C1 segment of cervical spinal cord (tissue), 14 donors: Measurements from ENCODE around the gene C16orf74.

Experiments used
- DNase-seq, 14 donors: peaks; one replicate each; lab custom pipeline; 2025; lab: John Stamatoyannopoulos, UW

Gene C16orf74

DNA sequence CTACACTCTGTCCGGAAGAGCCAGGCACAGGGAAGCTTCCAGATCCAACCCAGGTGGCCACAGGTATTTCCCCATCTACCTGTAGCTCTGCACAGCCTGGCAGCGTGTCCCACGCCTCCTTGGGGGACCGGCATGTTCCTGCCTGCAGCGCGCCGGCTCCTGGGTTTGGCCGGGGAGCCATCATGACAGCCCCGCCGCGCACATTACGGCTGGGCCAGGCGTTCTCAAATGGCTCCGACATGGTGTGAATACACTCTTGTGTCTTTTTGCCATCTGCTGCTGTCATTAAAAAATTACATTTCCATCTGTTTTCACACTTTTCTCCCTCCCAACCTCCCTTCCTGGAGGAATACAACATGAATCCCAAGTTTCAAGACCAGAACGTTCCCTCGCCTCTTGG is 54.1 kb downstream of the C16orf74 start:
- peak in 1 of 14 donors; percentile 58 for DNase-seq

DNA sequence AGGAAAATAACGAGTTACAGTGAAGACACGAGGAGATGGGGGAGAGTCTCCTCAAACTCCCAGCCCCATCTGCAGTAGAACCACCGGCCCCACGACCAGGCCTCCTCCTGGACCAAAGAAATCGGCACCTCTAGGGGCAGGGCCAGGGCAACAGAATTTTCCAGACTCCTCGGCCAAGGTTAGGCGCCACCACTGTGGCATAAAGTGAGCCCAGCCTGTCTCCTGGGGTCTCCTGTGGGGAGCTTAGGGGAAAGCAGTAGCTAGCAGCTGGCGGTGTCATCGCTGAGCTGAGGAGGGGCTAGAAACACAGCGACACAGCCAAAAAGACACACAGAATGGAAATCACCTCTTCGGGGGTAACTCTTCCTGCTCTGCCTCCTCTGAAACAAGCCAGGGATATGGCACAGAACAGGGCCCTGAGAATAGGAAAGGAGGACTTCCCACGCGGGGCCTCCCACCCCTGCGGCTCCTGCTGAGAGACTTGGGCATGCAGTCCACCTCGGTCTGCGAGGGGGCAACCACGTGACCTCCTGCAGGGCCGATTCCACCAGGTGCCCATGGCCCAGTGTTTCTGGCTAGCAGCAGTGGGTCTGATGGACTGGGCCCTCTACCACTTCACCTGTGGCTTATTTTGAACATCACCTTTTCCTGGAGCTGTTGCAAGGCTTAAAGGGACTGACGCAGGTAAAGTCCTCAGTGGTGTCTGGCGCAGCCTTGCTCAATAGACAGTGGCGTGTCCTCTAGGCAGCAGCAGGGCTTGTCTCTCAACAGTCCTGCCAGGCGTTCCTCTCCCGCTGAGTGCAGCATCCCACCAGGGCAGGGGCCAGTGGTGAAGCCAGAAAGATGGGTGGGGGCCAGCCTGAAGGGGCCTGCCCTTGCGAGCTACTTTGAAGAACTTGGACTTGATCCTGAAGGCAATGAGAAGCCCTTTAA is 55.4 kb downstream of the C16orf74 start:
- no peak for DNase-seq

- no peak for DNase-seq
Measured at GRCh38 chr16:85690469-85691064, 60.3 kb downstream of the C16orf74 start.

DNA sequence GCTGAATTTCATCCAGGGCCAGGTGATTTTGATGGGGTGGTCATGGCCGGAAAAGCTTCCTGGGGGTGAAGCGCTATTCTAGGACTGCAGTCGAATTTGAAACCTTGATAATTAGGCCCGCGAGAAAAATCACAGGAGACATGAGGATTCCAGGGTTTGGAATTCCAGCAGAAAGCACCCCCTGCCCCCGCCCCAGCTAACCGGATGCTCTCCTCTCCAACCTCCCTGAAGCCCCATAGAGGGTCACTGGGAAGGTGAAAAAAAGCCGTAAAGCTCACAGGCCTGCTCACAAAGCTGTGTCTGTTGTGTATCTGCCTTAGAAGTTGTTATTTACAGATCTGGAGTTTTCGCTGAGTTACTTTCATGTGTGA is 61.0 kb downstream of the C16orf74 start:
- DNase-seq, result no peak

DNA sequence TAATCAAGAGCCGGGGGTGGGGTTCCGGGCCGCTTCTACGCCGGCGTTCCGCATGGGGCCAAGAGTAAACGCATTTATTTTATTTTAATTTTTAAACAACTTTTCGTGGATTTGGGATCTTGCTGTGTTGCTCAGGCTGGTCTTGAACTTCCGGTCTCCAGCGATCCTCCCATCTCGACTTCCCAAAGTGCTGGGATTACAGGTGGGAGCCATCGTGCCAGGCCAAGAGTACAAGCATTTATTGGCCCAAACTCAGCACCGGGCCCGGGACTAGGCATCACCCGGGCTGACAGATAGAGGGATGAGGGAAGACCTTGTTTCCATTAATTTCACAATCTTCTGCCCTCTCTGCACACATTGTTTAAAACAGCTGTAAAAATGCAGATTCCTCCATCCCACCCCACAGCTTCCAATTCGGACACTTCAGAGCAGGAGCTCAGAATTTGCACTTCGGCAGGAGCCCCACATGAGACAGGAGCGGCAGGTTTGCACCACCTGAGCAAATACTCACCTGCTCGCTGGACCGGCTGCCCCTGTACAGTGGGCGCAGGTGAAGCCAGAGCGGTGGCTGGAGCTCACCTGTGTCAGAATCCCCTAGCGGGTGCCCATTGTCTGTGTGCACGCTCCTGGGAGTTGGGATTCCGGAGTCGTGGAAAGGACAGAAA is 61.5 kb downstream of the C16orf74 start:
- DNase-seq, result no peak

DNA sequence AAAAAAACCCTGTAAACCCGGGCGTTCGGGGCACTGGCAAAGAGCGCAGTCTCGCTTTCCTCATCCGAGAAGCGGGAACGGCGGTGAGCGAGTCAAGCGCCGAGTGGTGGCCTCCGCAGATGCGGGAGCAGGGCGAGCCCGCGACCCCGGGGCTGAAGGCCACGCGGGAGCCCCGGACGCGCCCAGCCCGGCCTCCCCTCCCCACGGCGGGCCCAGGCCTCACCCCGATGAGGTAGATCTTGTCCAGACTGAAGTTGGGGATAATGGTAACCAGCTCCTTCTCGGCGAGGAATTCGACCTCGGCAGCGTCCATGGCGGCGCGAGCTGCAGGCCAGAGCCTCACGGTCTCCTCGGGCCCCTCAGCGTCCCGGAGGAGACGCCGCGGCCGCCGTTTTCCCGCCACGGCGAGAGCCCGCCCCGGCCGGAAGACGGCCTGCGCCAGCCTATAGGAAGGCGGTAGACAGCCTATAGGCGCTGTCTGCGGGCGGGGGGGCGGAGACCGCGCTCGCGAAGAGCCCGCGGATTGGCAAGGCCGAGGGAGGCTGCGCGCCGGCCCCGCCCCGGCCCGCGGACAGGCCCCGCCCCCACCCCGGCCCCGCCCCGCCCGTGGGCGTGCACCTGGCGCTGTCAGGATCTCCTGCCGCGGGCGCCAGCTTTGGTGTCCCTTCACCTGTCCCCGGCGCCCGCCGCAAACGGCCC is 62.2 kb downstream of the C16orf74 start, which contains the start of gene GINS2:
GINS2 (minus strand) TSS at position 369 of the 699 bp plus-strand sequence; CDS start at position 313, 56 bp downstream.
- DNase-seq, result peak in 13 of 14 donors; percentile 33 to 87 (median 61)

GRCh38 chr16:85687651-85688471 is 63.0 kb downstream of the C16orf74 start:
- no peak for DNase-seq

- no peak for DNase-seq
Measured at GRCh38 chr16:85686912-85687591, 63.8 kb downstream of the C16orf74 start.

GRCh38 chr16:85685251-85685650 is 65.6 kb downstream of the C16orf74 start:
- DNase-seq, result no peak

- no peak for DNase-seq
Measured at GRCh38 chr16:85683363-85683762, 67.5 kb downstream of the C16orf74 start.

- no peak for DNase-seq
Measured at GRCh38 chr16:85682516-85682915, 68.4 kb downstream of the C16orf74 start.

DNA sequence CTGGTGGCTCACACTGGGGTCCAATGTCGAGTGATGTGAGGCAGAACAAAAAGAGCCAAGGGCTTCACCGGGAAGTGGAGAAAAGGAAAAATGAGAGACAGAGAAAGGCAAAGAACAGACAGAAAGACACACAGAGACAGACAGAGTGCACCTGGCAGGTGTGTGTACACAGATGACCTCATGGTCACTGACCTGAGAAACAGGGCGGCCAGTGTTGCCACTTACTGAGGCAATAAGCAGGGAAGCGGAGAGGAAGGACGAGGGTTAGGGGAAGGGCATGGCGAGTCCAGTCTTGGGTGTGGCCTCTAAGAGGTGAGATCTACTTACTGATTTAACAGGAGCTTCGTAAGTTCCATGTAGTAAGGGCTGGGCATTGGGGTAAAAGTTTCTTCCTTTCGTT is 69.6 kb downstream of the C16orf74 start:
- DNase-seq, result no peak

DNA sequence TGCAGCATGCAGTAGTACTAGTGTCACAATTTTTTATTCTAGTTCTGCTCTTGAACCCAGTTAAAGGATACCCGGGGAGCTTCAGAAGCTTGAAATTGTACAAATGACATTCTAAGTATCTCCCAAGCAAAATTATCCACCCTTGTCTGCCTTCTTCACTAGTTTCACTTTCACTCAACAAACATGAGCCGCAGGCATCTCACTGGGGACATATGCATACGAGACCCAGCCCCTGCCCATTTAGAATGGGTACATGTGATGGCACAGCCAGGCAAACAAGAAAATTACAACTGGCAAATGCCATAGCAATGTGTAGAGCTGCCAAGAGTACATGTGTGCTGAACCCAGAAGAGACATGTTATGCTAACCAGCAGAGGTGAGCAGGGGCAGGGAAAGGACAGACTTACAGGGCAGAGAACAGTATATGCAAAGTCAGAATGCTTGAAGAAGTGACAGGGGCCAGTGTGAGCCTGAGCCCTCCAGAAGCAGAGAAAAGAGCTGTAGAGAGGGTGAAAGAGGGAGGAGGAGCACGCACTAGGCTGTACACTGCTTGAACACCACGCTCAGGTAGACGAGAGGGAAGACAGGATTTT is 70.4 kb downstream of the C16orf74 start:
- no peak for DNase-seq

DNA sequence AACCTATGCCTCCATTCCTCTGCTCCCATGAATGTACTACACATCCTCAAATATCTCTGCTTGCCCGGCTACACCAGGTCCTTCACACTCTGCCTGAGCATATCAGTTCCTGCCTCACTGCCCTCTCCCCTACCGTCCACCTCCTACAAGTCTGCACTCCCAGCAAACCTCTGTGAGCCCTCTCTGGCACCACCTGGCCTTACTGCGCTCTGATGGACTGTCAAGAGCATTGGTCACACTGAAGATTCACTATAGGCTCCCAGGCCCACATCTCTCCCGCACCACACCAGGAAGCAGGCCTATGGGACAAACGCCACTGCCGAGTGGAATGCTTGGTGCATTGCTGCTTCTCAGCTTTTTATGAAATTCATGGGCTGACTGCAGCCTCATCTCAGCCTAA is 71.0 kb downstream of the C16orf74 start:
- no peak for DNase-seq

DNA sequence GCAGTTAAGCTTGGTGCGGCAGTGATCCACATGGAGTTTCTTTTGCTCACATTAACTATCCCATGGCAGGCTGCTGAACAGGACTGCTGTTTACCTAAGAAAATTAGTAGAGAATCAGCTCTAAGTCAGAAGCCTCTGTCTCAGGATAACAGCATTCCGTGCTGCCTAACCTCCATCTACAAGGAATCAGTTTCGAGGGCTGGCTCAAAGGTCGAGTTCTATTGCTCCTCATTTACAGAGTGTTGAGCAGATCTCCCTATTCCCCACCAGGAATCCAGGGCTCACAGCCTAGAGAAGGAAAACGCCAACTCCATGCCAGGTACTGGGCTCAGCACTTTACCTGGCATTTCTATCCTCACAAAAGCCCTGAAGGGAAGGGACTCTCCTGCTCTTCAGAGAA is 72.1 kb downstream of the C16orf74 start:
- no peak for DNase-seq

GRCh38 chr16:85678016-85678415 is 72.9 kb downstream of the C16orf74 start:
- no peak for DNase-seq

DNA sequence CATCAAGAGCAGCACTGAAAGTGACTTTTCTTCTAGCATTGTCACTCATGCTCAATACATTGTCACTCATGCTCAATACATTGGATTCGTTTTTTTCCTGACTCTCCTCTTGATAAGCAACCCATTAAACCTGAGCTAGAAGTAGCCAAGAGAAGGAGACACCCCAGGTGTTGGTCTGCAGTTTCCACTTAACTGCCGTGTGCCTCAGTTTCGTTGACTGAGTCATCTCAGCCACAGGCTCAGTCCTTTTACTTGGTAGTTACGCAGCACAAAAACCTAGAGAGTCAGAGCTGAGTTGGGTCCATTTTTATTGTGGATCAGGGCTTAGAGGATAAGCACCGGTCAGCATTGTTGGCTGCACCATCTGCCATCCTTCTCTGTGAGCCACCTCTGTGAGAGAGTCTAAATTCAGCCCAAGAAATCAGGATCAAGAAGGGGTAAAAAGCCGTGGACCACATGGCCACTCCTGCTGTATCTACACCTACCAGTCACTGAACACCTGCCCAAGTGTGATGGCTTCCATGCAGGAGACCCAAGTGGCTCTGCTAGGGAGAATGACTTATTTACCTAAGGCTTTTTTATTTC is 73.4 kb downstream of the C16orf74 start:
- no peak for DNase-seq

DNA sequence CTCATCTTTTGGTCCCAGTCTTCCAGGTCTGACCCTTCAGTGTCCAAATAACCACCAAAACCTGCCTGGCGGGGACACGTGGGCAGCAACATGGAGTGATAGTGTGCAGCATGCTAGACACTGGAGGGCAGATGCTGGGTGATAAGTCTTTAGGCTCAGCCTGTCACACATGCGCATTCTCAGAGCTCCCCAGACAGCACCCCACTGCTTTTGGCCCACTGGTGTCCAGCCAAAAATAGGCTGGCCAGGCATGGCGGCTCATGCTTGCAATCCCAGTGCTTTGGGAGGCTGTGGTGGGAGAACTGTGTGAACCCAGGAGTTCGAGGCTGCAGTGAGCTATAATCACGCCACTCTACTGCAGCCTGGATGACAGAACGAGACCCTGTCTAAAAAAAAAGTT is 74.4 kb downstream of the C16orf74 start:
- no peak for DNase-seq

GRCh38 chr16:85675251-85675874 is 75.5 kb downstream of the C16orf74 start:
- DNase-seq, result no peak
